NCI-H82 treated with DMSO at 0.1 percent for 48 hours (cell line): Measurements from ENCODE around the gene TTN.
"Not testable (repeated sequence)": the region's sequence is repeated elsewhere in the genome, so short reads cannot be mapped to it uniquely, and the experiment has no call there.

Source experiments
- DNase-seq: peaks from one replicate; lab custom pipeline; 2025; ENCODE audit not compliant: unreplicated experiment; lab: John Stamatoyannopoulos, UW

Gene TTN

GRCh38 chr2:178676046-178676445 is 131.2 kb downstream of the TTN start:
- DNase-seq: no peak

DNA sequence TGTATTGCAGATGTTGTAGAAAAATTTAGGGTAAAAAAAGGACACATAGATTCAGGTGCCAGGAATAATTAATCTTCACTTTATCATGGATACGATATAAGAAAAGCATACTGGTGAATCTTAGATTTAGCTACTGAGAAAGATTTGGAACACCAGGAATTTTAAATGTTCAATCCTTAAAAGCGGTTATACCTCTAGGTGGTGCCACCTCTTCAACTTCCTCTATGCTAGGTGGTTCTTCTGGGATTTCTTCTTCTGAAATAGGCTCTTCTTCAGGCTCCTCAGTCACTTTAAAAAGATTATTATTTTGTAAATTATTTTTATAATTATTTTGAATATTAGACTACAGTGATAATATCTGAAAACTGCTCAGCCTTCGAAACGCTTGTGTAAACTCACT is 133.1 kb downstream of the TTN start:
- DNase-seq: no peak

GRCh38 chr2:178666458-178666857 is 140.8 kb downstream of the TTN start:
- no peak for DNase-seq

GRCh38 chr2:178658480-178658879 is 148.7 kb downstream of the TTN start:
- DNase-seq: not testable (repeated sequence)

- no peak for DNase-seq
Measured at GRCh38 chr2:178650554-178650953, 156.7 kb downstream of the TTN start.

- DNase-seq: no peak
Measured at GRCh38 chr2:178644919-178645318, 162.3 kb downstream of the TTN start.

GRCh38 chr2:178641498-178641897 is 165.7 kb downstream of the TTN start:
- no peak for DNase-seq

GRCh38 chr2:178635897-178636296 is 171.3 kb downstream of the TTN start:
- DNase-seq: no peak

DNA sequence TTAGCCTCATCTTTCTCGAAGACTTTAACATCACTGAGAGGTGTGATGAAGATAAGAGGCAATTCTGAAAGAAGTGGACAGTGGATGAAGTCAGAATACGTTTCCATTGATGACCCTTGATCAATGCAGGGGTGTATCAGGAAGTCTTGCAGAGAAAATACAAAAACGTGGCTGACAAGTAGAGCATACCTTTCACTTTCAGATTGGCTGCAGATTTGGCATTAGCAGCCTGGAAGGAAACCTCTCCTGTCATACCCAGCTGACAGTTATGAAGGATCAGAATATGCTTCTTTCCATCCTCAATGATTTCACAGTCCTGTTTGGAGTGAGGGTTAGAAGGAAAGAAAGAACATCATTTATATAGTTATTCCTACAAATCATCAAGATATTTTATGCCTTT is 174.5 kb downstream of the TTN start:
- no peak for DNase-seq

- no peak for DNase-seq
Measured at GRCh38 chr2:178630581-178630980, 176.6 kb downstream of the TTN start.

DNA sequence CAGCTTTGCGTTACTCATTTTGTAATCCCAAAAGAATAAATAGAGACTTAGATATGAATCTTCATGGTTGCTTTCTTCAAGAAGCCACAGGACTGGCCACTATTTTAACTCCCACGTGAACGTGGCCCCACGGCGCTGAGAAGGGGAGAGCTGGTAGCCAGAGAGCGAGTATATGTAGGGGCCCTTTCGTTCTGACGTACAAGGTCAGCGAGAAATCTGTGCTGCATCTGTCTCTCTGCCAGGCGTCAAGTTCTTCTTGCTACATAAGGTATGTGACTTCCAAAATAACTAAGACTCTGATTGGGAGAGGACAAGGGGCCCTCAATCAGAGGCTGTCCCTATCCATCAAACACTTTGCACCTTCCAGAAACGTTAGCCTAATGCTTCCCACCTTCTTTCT is 177.8 kb downstream of the TTN start:
- no peak for DNase-seq

- no peak for DNase-seq
Measured at GRCh38 chr2:178628605-178629004, 178.6 kb downstream of the TTN start.

DNA sequence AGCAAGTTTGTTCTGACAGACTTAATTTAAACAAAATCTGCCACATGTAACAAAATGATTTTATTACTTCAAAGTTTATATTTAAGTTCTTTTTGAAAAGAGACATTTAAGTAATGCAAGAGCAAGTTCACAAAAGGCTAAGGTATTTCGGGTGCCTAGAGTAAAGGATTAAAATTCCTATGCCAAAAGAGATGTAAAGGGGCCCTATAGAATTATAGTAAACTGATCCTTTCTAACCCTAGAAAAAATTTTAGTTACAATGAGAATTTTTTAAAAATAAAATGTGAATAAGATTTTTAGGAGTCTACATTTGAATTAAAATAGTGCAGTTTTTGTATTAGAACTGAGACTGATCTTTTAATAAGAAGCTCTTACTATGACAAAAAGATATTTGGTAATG is 179.8 kb downstream of the TTN start:
- DNase-seq: no peak

DNA sequence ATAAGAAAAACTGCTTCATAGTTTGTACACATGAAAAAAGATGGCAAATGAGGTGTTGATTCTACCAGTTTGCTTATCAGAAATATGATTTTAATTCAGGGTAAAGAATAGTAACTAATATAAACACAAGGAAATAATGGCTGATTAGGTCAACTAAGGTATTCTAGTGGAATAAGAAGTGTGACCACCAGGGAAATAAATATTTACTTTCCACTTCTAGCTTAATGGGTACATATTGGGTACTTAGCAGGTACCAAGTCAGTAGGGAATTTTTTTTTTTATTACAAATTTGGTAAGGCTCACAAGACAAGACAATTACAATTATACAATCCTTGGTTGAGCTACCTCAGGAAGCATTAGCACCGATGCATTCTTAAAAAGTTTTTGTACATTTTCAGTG is 191.3 kb downstream of the TTN start:
- DNase-seq: no peak

DNA sequence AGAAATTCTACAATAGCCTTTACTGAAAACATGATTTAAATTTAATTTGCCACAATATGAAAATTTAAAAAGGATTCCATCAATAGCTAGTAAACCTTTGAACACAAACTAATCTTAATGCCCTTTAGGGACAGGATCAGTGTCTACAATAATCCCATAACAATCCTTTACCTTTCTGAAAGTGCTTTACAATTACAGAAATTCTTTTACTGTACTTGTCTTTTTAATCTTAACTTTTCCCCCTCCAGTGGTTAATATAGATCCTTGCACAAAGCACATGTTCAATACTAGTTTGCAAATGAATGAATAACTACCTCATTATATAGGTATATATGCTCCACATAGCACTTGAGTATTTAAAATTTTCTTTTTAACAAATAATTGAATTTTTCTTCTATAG is 204.3 kb downstream of the TTN start:
- DNase-seq: no peak

- no peak for DNase-seq
Measured at GRCh38 chr2:178592655-178593054, 214.6 kb downstream of the TTN start.

GRCh38 chr2:178589335-178589734 is 217.9 kb downstream of the TTN start:
- DNase-seq: no peak

- DNase-seq: no peak
Measured at GRCh38 chr2:178584666-178585065, 222.6 kb downstream of the TTN start.

DNA sequence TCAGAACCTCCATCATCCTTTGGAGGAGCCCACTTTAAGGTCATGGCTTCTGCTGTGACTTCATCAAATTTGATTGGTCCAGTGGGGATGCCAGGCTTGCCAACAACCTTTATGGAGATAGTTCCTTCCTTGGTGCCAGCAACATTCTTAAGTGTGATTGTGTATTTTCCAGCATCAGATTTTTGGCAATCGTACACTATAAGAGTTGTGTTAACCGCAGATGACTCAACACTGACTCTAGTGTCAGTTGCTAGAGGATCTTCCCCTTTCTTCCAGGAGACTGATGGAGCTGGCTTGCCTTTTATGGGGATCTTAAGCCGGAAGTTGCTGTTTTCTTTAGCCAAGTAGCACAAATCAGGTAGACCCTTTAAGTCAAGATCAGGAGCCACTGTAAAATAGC is 228.2 kb downstream of the TTN start:
- DNase-seq: no peak

- no peak for DNase-seq
Measured at GRCh38 chr2:178574789-178575188, 232.4 kb downstream of the TTN start.

DNA sequence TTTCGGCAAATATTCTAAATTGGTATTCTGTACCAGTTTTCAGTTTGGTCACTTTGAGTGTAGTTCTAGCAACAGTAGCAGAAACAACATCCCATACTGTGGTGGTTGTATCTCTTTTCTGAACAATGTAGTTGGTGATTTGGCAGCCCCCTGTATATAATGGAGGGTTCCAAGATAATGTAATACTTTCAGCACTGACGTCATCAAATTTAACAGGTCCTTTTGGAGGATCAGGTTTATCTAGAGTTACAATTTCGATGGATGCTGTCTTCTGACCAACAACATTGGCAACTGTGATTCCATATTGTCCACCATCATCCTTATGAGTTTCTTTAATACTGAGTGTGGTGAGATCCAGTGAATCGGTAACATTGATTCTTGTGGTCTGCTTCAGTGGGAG is 239.0 kb downstream of the TTN start:
- no peak for DNase-seq

- DNase-seq: no peak
Measured at GRCh38 chr2:178553047-178553446, 254.2 kb downstream of the TTN start.

- no peak for DNase-seq
Measured at GRCh38 chr2:178550352-178550751, 256.9 kb downstream of the TTN start.

GRCh38 chr2:178542569-178542968 is 264.7 kb downstream of the TTN start:
- DNase-seq: no peak
